Measurements from ENCODE around the gene NINL.

DNA sequence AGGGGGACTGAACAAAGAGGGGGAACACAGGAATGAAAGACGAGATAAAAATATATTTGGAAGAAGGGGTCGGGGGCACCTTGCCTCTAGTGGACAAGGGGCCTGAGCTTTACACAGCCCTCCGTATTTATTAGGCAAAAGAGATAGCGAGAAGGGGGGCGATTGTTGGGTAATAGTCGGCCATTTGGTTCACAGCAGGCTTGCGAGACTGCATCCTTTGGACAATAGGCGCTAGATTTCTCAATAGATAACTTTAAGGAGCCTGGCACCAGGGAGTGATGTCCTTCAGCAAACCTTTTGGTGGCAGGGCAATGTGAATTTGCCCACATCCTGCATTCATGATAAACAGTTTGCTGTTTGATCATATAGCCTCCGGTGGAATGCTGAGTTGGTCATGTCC is 41.4 kb upstream of the NINL start:
- TF ChIP-seq, protein P1, sequence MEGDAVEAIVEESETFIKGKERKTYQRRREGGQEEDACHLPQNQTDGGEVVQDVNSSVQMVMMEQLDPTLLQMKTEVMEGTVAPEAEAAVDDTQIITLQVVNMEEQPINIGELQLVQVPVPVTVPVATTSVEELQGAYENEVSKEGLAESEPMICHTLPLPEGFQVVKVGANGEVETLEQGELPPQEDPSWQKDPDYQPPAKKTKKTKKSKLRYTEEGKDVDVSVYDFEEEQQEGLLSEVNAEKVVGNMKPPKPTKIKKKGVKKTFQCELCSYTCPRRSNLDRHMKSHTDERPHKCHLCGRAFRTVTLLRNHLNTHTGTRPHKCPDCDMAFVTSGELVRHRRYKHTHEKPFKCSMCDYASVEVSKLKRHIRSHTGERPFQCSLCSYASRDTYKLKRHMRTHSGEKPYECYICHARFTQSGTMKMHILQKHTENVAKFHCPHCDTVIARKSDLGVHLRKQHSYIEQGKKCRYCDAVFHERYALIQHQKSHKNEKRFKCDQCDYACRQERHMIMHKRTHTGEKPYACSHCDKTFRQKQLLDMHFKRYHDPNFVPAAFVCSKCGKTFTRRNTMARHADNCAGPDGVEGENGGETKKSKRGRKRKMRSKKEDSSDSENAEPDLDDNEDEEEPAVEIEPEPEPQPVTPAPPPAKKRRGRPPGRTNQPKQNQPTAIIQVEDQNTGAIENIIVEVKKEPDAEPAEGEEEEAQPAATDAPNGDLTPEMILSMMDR (IDR thresholded peaks at IDR 0.05), result no peak
- no peak for TF ChIP-seq POLR2A (IDR thresholded peaks at IDR 0.05)

Data from Peyer's patch (tissue), 4 donors.